ENCODE results near the gene TMEM240. TPM values are rescaled to one million over a fixed set of nuclear protein-coding genes. Genes with fewer than 3 reads are reported as not detected.
A peak's percentile ranks its signal among the peaks of the same experiment; 100 is the strongest.
"Not testable (repeated sequence)": the region's sequence is repeated elsewhere in the genome, so short reads cannot be mapped to it uniquely, and the experiment has no call there.

TMEM240 gene
- total and polyA plus RNA-seq, 10 donors, result 0.39 to 5.3 (median 2.6) TPM; not detected in 1

- TF ChIP-seq POLR2AphosphoS5 (IDR thresholded peaks at IDR 0.05), result peak; percentile 9 to 46 (median 11)
- TF ChIP-seq POLR2A (IDR thresholded peaks at IDR 0.05), result no peak
- TF ChIP-seq, protein P1, sequence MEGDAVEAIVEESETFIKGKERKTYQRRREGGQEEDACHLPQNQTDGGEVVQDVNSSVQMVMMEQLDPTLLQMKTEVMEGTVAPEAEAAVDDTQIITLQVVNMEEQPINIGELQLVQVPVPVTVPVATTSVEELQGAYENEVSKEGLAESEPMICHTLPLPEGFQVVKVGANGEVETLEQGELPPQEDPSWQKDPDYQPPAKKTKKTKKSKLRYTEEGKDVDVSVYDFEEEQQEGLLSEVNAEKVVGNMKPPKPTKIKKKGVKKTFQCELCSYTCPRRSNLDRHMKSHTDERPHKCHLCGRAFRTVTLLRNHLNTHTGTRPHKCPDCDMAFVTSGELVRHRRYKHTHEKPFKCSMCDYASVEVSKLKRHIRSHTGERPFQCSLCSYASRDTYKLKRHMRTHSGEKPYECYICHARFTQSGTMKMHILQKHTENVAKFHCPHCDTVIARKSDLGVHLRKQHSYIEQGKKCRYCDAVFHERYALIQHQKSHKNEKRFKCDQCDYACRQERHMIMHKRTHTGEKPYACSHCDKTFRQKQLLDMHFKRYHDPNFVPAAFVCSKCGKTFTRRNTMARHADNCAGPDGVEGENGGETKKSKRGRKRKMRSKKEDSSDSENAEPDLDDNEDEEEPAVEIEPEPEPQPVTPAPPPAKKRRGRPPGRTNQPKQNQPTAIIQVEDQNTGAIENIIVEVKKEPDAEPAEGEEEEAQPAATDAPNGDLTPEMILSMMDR (IDR thresholded peaks at IDR 0.05 in 8 of 11, conservative IDR thresholded peaks at IDR 0.05 in 3 of 11), result no peak
- Histone ChIP-seq H3K27ac (peak overlapping the region in 2 of 8 donors; percentile 3 to 65), H3K4me3 (no peak overlapping the region), H3K36me3 (peaks cover 0 to 82% (median 60%) of the 10 kb centered on the region in 6 donors), H3K27me3 (replicated peaks in 1 of 7) (no peaks in the 10 kb centered on the region), H3K4me1 (peaks cover 0 to 62% (median 22%) of the 10 kb centered on the region in 6 donors), H3K9me3 (no peaks in the 10 kb centered on the region)
- 92 to 97% (median 93%) methylated on average over 13 to 15 of the region's 15 CpGs for WGBS, 5 donors
- no peak for DNase-seq
- intact Hi-C loops (cut with DNase I; ENCODE audit: low total_unique reads), result no loop called here
These were observed 21.5 kb upstream of the TMEM240 start for GRCh38 chr1:1561801-1562470.

GRCh38 chr1:1560178-1560577 lies 19.8 kb upstream of the TMEM240 start:
- Histone ChIP-seq H3K9me3 (no peaks in the 10 kb centered on the region), H3K4me3 (no peak overlapping the region), H3K27ac (no peak overlapping the region), H3K4me1 (peaks cover 0 to 45% (median 11%) of the 10 kb centered on the region in 6 donors), H3K36me3 (peaks cover 0 to 82% (median 50%) of the 10 kb centered on the region in 6 donors), H3K27me3 (replicated peaks in 1 of 7) (no peaks in the 10 kb centered on the region)
- 89 to 94% (median 91%) methylated on average over 9 of the region's 9 CpGs for WGBS, 5 donors
- TF ChIP-seq, protein P1 (IDR thresholded peaks at IDR 0.05 in 8 of 11, conservative IDR thresholded peaks at IDR 0.05 in 3 of 11), result no peak
- TF ChIP-seq POLR2AphosphoS5 (IDR thresholded peaks at IDR 0.05), result peak in 2 of 3 donors; percentile 3 to 59
- TF ChIP-seq POLR2A (IDR thresholded peaks at IDR 0.05), result no peak
- DNase-seq, result no peak
- intact Hi-C loops (cut with DNase I; ENCODE audit: low total_unique reads), result no loop called here

DNA sequence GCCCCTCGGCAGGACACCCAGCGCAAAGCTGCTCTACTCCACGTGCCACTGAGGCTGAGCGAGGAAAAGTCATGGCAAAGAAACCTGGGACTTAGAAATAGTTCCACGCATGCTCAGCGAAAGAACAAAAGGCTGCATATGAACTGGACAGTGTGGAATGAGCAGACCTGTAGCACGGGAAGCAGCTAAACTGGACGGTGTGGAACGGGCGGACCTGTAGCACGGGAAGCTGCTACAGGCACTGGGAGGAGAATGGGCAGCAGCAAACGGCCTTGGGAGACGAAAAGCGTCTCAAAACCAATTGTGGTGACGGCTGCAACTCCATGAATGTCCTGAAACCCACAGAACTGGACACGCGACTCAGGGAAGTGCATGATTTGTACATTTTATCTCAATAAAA lies 18.6 kb upstream of the TMEM240 start:
- TF ChIP-seq POLR2A (IDR thresholded peaks at IDR 0.05) (no peak), POLR2AphosphoS5 (IDR thresholded peaks at IDR 0.05) (peak in 2 of 3 donors; percentile 29 to 34)
- TF ChIP-seq, protein P1 (IDR thresholded peaks at IDR 0.05 in 8 of 11, conservative IDR thresholded peaks at IDR 0.05 in 3 of 11), result no peak
- Histone ChIP-seq H3K4me3 (no peak overlapping the region), H3K27me3 (replicated peaks in 1 of 7) (no peaks in the 10 kb centered on the region), H3K27ac (peak overlapping the region in 1 of 8 donors; percentile 2), H3K36me3 (peaks cover 0 to 82% (median 40%) of the 10 kb centered on the region in 6 donors), H3K9me3 (no peaks in the 10 kb centered on the region), H3K4me1 (peaks cover 0 to 45% (median 9%) of the 10 kb centered on the region in 6 donors)
- intact Hi-C loops (cut with DNase I; ENCODE audit: low total_unique reads), result no loop called here
- DNase-seq, result no peak
- 78 to 86% (median 82%) methylated on average over 17 of the region's 17 CpGs for WGBS, 5 donors

DNA sequence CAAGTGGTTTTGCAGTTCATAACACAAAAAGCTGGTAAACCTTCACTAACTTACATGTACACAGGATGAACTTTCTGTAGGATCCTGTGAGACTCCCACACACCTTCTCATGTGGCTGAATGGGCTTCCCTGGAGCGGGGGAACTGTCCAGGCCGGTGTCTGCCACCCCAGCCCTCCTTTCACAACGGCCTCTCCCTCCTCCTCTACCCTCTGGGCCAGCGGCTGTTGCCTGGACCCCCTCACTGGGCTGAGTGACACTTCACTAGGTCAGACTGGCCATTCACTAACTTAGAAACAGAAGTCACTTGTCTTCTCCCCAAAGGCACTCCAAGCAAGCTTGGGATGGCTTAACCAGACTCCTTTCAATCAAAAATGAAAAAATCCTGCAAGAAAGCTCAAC lies 18.2 kb upstream of the TMEM240 start:
- DNase-seq, result no peak
- peaks cover 0 to 40% (median 7%) of the 10 kb centered on the region in 6 donors for H3K4me1 ChIP-seq
- peak in 1 of 3 donors; percentile 19 for TF ChIP-seq POLR2AphosphoS5 (IDR thresholded peaks at IDR 0.05)
- TF ChIP-seq POLR2A (IDR thresholded peaks at IDR 0.05), result no peak
- TF ChIP-seq, protein P1 (IDR thresholded peaks at IDR 0.05 in 8 of 11, conservative IDR thresholded peaks at IDR 0.05 in 3 of 11), result no peak
- no peak overlapping the region for H3K4me3 ChIP-seq
- H3K27ac ChIP-seq, result peak overlapping the region in 1 of 8 donors; percentile 2
- peaks cover 0 to 81% (median 36%) of the 10 kb centered on the region in 6 donors for H3K36me3 ChIP-seq
- H3K9me3 ChIP-seq, result no peaks in the 10 kb centered on the region
- H3K27me3 ChIP-seq (replicated peaks in 1 of 7), result no peaks in the 10 kb centered on the region
- WGBS, 5 donors, result 74 to 91% (median 75%) methylated on average over 4 of the region's 4 CpGs
- intact Hi-C loops (cut with DNase I; ENCODE audit: low total_unique reads), result no loop called here

DNA sequence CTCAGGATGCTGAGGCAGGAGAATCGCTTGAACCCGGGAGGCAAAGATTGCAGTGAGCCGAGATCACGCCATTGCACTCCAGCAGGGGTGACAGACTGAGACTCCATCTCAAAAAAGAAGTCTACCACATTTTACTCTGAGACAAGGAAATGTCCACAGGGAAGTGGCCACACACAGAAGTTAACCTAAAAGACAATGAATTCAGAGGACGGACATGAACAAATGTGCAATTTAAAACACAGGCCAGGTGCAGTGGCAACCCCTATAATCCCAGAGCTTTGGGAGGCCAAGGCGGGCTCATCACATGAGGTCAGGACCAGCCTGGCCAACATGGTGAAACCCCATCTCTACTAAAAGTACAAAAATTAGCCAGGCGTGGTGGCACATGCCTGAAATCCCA lies 17.3 kb upstream of the TMEM240 start:
- intact Hi-C loops (cut with DNase I; ENCODE audit: low total_unique reads); DNase-seq; H3K9me3 ChIP-seq; H3K27ac ChIP-seq; H3K27me3 ChIP-seq (replicated peaks in 1 of 7); H3K4me3 ChIP-seq: not testable (repeated sequence)
- H3K4me1 ChIP-seq, result peaks cover 0 to 34% (median 3%) of the 10 kb centered on the region in 6 donors
- 88 to 96% (median 94%) methylated on average over 7 of the region's 7 CpGs for WGBS, 5 donors
- H3K36me3 ChIP-seq, result peaks cover 0 to 72% (median 27%) of the 10 kb centered on the region in 6 donors

DNA sequence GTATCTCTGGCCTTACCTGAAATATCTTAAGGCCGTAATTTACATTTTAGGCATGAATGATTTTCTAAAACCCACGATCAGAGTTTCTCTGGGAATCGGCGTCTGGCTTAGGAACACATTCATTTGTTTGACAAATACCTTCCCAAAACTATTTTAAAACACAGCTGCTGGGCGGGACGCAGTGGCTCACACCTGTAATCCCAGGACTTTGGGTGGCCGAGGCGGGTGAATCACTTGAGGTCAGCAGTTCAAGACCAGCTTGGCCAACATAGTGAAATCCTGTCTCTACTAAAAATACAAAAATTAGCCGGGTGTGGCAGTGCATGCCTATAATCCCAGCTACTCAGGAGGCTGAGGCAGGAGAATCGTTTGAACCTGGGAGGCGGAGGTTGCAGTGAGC lies 16.5 kb upstream of the TMEM240 start:
- DNase-seq; H3K27ac ChIP-seq; H3K27me3 ChIP-seq (replicated peaks in 1 of 7); H3K4me3 ChIP-seq; H3K9me3 ChIP-seq; intact Hi-C loops (cut with DNase I; ENCODE audit: low total_unique reads): not testable (repeated sequence)
- 88 to 92% (median 92%) methylated on average over 11 of the region's 11 CpGs for WGBS, 5 donors
- Histone ChIP-seq H3K36me3 (peaks cover 0 to 66% (median 19%) of the 10 kb centered on the region in 6 donors), H3K4me1 (peaks cover 0 to 27% (median 3%) of the 10 kb centered on the region in 6 donors)

Data from spleen (tissue), 11 donors.